ENCODE measurements around the gene ATP11A.

ATP11A gene

DNA sequence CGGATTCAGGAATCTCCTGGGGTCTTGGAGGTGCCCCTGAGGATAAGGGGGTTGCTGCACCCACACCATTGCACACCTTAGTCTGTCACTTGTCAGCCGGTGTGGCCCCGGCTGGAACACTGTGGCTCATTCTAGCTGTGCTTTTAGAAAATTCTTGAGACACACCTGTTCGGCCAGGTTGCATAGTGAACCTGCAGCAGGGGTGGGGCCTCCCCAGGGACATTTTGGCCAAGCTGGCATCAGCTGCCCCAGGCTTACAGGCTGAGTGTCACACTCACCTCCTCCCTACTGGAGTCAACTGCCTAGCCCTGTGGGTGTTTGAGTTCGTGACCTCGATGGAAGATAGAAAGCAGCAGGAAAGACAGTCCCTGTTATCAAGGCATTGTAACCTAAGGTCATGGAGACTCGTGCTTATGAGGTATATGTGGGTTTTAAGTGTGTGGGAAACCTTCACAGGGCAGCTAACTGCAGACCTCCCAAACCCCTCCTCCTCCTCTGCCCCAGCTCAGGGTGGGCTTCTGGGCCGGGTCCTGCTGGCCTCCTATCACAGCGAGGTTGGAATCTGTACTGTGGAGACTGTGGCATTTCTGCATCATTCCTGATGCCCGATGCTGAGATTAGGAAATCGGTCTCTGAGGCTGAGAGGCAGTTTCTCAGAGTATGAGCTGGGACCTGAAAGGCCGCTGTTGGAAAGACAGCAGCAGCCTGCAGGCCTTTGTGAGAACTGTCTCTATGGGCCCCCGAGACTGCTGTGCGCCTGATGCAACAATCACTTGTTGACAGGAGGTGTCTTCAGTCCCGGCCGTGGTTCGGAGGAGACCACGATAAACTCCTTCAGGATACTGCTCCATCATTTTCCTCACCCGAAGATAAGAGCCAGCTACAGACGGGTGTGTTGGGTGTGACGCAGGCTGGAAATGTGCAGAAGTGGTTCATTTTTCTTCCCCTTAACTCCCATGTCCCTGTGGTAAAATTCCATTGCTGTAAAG lies 72.2 kb downstream of the ATP11A start:
- no peak for DNase-seq (ENCODE audit: low spot score)

GRCh38 chr13:112762690-112763080 lies 72.8 kb downstream of the ATP11A start:
- no peak for DNase-seq (ENCODE audit: low spot score)

GRCh38 chr13:112764028-112764427 lies 74.2 kb downstream of the ATP11A start:
- DNase-seq (ENCODE audit: low spot score): no peak

- no peak for DNase-seq (ENCODE audit: low spot score)
Measured at GRCh38 chr13:112764864-112765561, 75.2 kb downstream of the ATP11A start.

DNA sequence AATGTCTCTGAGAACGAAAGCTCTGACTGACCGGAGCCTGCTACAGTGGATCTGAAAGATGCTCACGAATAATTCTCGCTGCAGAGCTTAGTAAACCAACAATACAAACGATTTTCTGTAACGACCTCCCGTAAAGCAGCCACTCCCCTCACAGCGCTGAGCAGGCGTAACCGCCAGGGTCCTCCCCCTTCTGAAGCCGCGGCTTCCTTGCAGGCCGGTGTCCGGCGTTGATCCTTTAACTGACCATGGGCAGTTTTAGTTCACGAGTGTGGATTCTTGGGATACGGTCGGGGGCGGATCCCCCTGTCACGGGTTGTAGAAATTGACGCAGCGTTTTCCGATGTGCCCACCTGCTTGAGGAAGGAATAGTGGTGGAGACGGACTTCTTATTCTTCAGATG lies 75.9 kb downstream of the ATP11A start:
- no peak for DNase-seq (ENCODE audit: low spot score)

DNA sequence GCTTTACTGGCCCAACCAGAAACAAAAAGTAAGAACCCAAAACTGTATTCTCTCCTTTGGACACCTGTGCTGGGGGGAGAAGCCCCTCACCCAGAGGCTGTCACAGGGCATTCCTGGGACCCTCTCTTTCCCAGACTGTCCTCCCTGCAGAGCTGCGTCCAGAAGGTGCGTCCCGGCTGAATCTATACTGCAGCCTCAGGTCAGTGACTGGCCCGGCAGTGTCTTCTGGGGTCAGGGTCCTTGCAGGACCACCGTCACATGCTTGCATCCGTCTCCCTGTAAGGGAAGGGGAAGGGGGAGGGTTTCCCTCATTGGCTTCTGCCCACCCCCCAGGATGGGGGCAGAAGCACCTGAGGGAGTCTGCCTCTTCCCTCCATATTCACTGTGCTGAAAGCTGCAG lies 76.5 kb downstream of the ATP11A start:
- no peak for DNase-seq (ENCODE audit: low spot score)

DNA sequence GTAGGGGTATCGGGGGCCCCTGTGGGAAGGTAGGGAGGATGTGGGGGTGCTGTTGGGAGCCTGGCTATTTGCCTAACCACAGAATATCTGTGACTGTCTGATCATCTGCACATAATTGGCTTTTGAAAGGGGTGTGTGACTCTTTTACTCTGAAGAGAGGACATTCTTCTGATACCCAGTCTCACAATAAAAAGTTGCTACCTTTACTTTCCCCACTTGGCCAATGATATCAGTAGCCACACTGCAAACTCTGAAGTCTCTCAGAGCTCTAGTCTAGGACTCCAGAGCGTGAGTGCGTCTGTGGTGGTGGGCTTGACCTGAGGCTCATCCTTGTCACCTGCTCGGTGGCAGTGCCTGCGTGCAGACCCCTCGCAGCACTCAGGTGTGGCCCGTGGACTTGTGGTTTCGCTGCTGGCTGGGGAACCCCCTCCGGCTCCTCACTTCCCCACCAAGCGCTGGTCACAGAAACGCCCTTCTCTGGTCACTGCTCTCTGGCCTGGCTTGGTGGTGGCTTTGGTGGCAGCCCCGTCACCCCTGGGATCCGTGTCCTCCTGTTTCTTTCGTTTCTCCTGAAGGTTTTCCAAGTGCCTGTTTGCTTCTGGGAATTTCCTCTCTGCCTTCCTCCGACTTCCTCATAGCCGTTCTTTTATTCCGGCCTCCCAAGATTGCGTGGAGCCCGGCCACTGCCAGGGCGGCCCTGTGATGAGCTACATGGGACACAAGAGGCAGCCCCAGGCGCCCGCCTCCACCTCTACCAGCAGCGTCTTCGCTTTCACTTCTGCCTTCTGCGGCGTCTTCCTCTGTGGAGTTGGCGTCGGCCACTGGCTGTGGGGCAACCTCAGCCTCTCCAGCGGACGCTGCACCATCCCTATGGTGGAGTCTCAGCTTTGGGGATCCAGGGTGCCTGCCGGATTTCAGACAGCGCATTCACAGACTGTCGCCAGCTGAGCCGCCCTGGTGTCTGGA lies 78.0 kb downstream of the ATP11A start:
- DNase-seq (ENCODE audit: low spot score): no peak

DNA sequence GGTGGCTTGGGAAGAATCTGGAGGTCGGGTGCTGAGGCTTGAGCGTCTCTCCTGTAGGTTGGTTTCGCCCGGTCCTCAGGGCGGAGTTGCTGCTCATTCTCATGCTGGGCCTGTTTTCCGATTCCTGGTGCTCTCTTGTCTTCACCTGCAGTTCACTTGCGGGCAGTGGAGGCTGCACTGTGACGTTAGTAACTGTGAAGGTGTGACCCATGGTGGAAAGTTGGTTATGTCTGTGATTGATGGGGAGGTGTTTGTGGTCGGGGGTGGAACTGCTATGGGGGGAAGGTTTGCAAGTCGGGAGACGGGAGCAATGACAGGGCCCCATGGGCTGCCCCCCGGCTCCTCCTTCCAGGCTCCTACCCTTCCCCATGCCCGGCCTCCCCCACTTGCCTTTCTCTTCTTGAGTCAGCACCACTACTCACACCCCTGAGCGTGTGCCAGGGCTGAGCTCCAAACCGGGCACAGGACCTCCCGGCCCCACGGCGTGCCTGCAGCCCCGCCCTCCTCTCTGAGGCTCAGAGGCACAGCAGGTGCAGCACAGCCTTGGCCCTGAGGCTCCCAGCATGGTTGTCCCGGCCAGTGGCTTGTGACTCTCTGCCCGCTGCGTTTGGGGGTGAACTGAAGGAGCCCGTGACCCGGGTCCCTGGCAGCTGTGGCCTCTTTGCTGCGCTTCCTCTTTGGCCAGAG lies 79.1 kb downstream of the ATP11A start:
- no peak for DNase-seq (ENCODE audit: low spot score)

DNA sequence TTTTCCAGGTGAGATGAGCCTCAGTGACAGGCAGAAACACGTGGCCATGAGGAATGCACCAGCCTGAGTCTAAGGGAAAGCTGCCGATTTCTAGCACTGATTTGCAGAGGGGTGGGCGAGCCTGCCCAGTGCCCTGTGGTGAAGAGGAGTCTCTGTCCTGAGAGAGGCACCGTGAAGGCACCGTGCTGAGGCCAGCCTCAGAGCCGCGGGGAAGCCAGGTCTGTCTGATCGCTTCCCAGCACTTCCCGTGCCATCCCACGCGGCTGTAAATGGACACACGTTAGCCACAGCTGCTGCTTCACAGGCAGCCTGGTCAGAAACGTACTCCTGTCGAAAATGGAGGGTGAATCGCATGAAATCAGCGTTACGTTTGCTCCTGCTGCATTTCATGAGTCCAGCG lies 79.8 kb downstream of the ATP11A start:
- DNase-seq (ENCODE audit: low spot score): no peak

GRCh38 chr13:112770504-112770903 lies 80.7 kb downstream of the ATP11A start:
- DNase-seq (ENCODE audit: low spot score): no peak

GRCh38 chr13:112771139-112771876 lies 81.5 kb downstream of the ATP11A start:
- no peak for DNase-seq (ENCODE audit: low spot score)

DNA sequence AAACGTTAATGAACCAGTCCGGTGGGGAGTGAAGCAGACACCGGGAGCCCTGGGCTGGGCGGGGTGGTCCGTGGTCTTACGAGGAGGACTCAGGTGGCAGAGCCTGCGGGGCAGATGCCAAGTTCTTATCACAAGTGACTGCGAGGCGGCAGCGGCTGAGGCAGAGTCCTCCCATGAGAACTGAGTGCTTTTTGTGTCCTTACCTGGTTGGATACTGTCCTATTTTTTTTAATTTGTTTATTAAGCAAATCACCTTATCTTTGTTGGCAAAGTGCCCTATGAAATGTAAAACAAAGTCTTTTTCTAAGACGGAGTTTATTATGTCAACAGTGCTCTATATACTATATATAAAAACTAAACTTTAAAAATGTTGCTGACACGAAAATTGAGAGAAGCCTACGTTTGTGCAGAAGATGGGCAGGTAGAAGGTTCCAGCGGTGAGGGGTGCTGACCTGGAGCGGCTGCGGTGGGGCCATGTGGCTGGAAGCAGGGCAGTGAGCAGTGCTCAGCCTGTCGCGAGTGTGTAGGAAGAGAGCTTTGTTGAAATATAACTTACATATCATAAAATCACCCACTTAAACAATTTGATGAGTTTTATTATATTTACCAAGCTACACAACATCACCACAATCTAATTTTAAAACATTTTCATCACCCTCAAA lies 82.2 kb downstream of the ATP11A start:
- DNase-seq (ENCODE audit: low spot score): no peak

DNA sequence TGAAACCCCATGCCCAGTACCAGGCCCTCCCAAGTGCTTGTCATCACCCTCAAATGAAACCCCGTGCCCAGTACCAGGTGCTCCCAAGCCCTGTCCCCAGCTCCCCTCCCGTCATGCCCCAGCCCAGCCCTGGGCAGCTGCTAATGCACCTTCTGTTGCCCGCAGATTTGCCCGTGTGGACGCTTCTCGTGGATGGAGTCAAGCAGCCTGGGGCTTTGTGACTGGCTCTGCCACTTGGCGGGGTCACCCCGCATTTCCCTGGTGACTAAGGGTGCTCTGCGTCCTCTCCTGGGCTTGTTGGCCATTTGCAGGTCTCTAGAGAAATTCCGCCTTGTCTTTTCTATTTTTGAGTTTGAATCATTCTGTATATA lies 82.7 kb downstream of the ATP11A start:
- no peak for DNase-seq (ENCODE audit: low spot score)

DNA sequence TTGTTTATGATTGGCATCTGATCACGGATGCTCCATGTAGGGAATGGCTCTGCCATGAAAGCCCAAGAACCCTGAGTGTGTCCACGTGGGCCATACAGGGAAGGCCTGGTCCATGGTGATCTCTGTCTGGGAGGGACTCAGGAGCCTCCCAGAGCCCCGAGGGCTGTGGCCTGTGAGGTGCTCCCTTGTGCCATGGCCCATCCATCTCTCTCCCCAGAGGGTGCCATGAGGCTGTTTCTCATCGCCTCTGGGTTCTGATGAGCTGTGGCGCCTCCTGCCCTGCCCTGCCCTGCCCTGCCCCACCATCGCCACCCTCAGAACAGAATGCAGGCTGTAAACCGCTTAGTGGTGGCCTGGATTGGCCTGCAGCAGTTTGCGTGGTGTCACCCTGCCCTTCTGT lies 83.1 kb downstream of the ATP11A start:
- DNase-seq (ENCODE audit: low spot score): no peak

DNA sequence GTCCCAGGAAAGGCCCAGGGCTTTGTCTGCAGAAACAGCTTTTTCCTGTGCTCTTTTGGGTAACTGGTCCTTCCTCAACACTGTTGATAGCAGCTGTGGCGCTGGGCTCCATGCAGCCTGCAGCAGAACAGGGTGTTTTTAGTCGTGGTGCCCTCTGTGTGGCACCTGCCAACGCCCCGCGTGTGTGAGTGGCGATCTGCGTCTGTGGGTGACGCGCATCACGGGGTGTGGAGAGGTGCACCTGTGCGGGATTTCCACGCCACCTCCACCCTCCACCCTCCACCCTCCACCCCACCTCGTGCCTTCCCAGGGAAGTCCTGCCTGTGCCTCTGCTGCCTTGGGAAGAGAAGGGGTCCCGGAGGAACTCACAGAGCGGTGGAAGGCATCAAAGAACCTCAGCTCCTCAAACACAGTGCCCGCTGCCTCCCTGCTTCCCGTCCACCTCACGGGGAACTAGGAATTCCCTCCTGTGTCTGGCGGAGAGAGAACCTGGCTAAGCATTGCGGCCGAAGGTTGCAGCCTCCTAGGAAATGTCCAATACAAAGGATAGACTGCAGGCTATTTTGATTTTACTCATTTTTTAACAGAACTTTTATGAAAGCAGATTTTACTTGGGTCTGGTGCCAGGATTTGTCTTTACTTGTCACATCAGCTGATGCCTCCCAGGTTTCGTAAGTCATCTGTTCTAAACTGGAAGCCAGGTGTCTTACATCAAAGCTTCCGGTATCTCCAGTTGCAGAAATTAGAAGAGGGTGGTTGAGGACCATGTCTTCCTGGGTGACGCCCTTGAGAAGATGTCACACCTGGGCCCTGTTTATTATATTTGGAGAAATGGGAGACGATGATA lies 84.0 kb downstream of the ATP11A start:
- no peak for DNase-seq (ENCODE audit: low spot score)

DNA sequence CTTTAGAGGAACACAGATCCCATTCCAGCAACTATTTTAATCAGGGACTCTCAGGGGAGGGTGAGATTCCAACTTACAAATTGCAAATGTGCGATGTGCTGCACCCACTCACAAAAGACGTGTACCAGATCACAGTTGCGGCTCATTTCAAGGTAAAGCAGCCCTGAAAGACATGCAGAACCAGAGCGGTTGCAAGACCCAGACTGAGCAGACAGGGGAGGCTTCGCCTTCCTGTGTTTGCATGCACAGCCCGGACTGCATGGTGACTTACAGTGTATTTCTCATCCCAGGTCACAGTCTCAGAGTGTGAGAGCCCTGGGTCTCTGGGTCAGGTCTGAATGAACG lies 84.6 kb downstream of the ATP11A start:
- DNase-seq (ENCODE audit: low spot score): no peak

DNA sequence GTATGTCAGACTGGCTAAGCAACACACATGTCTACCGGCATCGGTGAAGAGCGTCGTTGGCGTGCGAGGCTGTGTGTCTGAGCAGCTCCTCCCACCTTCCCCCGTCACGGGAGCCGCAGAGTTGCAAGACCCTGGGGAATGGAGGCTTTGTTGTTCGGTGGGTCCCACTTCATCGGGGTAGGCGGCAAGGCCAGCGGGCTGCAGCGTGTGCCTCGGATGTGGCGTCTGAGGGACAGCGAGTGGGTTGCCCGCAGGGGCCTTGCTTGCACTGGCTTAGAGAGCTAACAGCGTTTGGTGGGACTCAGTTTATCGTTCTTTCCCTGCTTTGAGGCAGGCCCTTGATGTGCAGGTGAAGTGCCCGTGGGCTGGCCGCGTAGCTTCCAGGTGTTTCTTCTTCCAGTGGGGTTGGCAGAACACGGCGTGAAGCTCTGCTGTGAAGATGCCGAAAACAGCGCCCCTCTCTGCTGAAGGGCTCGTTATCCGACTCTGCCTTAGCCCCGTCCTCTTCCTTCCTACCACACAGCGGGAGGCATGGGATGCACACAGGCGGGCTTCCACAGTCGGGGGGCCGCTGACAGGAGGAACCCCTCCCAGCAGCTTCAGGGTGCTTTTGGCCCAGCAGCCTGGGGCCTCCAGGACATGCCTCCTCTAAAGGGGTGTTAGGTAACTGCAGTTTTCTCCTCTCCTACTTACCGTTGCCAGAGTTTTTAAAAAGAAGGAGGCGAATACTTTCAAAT lies 85.2 kb downstream of the ATP11A start:
- no peak for DNase-seq (ENCODE audit: low spot score)

GRCh38 chr13:112775791-112776279 lies 86.0 kb downstream of the ATP11A start:
- no peak for DNase-seq (ENCODE audit: low spot score)

DNA sequence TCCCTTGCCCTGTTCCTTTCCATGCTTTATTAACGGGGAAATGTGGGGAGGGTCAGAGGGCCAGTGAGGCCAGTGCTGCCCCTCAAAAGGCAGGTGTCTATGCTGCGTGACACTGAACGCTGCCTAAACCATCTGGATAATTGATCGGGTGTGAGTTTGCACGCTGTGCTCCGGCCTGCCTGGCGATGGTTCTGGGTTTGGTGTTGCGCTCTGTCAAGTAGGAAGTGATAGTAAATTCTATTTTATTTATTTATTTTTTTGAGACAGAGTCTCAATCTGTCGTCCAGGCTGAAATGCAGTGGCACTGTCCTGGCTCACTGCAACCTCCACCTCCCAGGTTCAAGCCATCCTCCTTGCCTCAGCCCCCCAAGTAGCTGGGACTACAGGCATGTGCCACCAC lies 86.5 kb downstream of the ATP11A start:
- DNase-seq (ENCODE audit: low spot score): no peak
